T-helper 1 cell treated with Interleukin-12 subunit alpha and Interleukin-12 subunit beta and Interleukin-4 antibody, amounts not matched to agents 30 ng/mL and 1 ng/mL, for 36 hours (primary cell): ENCODE data around the gene CIZ1. TPM values are rescaled to one million over a fixed set of nuclear protein-coding genes. Genes with fewer than 3 reads are reported as not detected.

Experiments used
- intact Hi-C: fragments of 100-400 bp; cut with micrococcal nuclease; formaldehyde crosslinking; loops from one replicate; pipeline ENCODE4 v1.15.1; 2024
- total RNA-seq: library from RNA; stranded (reverse); gene quantifications from 2 replicates; pipeline ENCODE4 v1.2.3, GENCODE V29; 2022

The CIZ1 gene
- total RNA-seq, 1 donor from 2014 or later = 142 TPM

DNA sequence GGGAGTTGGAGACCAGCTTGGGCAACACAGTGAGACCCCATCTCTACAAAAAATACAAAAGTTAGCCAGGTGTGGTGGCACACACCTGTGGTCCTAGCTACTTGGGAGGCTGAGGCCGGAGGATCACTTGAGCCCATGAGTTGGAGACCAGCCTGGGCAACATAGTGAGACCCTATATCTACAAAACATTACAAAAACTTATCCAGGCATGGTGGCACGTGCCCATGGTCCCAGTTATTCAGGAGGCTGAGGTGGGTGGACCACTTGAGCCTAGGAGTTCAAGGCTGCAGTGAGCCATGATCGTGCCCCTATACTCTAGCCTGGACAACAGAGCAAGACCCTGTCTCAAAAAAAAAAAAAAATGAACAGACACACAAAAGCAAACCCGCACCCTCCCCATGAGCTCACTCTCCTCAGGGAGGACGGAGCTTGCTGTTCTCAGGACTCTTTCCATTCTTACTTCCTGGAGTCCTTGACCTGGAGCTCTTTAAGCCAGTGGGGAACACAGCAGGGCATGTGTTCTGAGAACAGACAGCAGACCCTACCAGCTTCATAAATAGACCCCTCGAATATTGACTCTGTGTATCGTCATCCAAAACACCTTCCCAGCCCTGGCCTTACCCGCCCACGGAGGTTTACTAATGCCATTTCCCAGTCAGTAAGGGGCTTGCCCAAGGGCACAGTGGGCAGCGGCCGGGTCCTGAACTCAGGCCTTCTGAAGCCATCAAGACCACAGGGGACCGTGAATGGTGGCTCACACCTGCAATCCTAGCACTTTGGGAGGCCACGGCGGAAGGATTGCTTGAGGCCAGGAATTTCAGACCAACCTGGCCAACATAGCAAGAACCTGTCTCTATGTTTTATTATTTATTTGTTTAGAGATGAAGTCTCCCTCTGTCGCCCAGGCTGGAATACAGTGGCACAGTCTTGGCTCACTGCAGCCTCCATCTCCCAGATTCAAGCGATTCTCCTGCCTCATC lies 75.0 kb downstream of the CIZ1 start:
- intact Hi-C loops = loop anchor here (1.0 to 2.0 kb wide), 5 partner anchors 11 to 173 kb away; partner anchors contain the start of genes NAIF1 and PTGES2

Other genes with a start within 250 kb of the CIZ1 start
- gene EEIG1, start 210.6 kb downstream of the CIZ1 start, total RNA-seq = 175 and 186 TPM in 2 replicates
- 12.6 and 13.8 TPM in 2 replicates for gene NAIF1, start 124.3 kb downstream of the CIZ1 start, total RNA-seq
- gene SLC25A25, start 123.3 kb downstream of the CIZ1 start, total RNA-seq = 13.9 and 14.8 TPM in 2 replicates
- gene PTGES2, start 63.8 kb downstream of the CIZ1 start, total RNA-seq = 65.4 and 74.4 TPM in 2 replicates
- gene LCN2, start 42.1 kb downstream of the CIZ1 start, total RNA-seq = not detected in 2 replicates
- gene BBLN, start 31.3 kb downstream of the CIZ1 start, total RNA-seq = 79.8 and 83.8 TPM in 2 replicates
- 0.37 and 0.49 TPM in 2 replicates for gene DNM1, start 11.8 kb upstream of the CIZ1 start, total RNA-seq
- gene GOLGA2, start 84.4 kb upstream of the CIZ1 start, total RNA-seq = 53.0 and 63.9 TPM in 2 replicates
- gene SWI5, start 84.7 kb upstream of the CIZ1 start, total RNA-seq = 9.1 and 9.7 TPM in 2 replicates
- gene TRUB2, start 130.9 kb upstream of the CIZ1 start, total RNA-seq = 27.9 and 29.0 TPM in 2 replicates
- gene COQ4, start 131.3 kb upstream of the CIZ1 start, total RNA-seq = 42.1 and 42.4 TPM in 2 replicates
- gene SLC27A4, start 149.0 kb upstream of the CIZ1 start, total RNA-seq = 25.3 and 25.8 TPM in 2 replicates
- 70.7 and 75.8 TPM in 2 replicates for gene URM1, start 179.8 kb upstream of the CIZ1 start, total RNA-seq
- 0.88 and 1.7 TPM in 2 replicates for gene CERCAM, start 229.3 kb upstream of the CIZ1 start, total RNA-seq